Posterior cingulate gyrus (tissue), 11 donors: ENCODE measurements around the gene PDCD4.
"Not testable (repeated sequence)": the region's sequence is repeated elsewhere in the genome, so short reads cannot be mapped to it uniquely, and the experiment has no call there.

Experiments used
- DNase-seq, 10 donors: peaks; one replicate each; pipeline versions ENCODE4 v3.0.0 to v3.0.0-alpha.2; 2020 to 2021; ENCODE audit warnings: mixed read lengths in 3 of 10
- intact Hi-C: fragments of 100-400 bp; cut with DNase I; formaldehyde crosslinking; loops from one replicate; pipeline ENCODE4 v1.15.1; 2023

PDCD4 gene

GRCh38 chr10:110859206-110859972, 12.3 kb upstream of the PDCD4 start:
- DNase-seq, result peak in 1 of 10 donors; percentile 84
- intact Hi-C loops, result no loop called here

GRCh38 chr10:110859973-110860376, 11.8 kb upstream of the PDCD4 start:
- no peak for DNase-seq
- intact Hi-C loops, result no loop called here

GRCh38 chr10:110860576-110861241, 11.0 kb upstream of the PDCD4 start:
- DNase-seq, result no peak

GRCh38 chr10:110861476-110861875, 10.3 kb upstream of the PDCD4 start:
- intact Hi-C loops, result no loop called here
- DNase-seq, result no peak

More at GRCh38 chr10:110860576-110861241, 11.0 kb upstream of the PDCD4 start:
- intact Hi-C loops, result no loop called here

- intact Hi-C loops, result no loop called here
- DNase-seq, result no peak
These were observed 9.6 kb upstream of the PDCD4 start for GRCh38 chr10:110861930-110862649.

- intact Hi-C loops, result no loop called here
These were observed 8.8 kb upstream of the PDCD4 start for GRCh38 chr10:110862961-110863360.

GRCh38 chr10:110863361-110863760, 8.4 kb upstream of the PDCD4 start:
- no peak for DNase-seq
- intact Hi-C loops, result no loop called here

More at GRCh38 chr10:110862961-110863360, 8.8 kb upstream of the PDCD4 start:
- no peak for DNase-seq

GRCh38 chr10:110863956-110864355, 7.8 kb upstream of the PDCD4 start:
- intact Hi-C loops, result no loop called here
- DNase-seq, result no peak

- DNase-seq, result no peak
- intact Hi-C loops, result no loop called here
These were observed 7.0 kb upstream of the PDCD4 start for GRCh38 chr10:110864662-110865140.

- intact Hi-C loops, result no loop called here
- no peak for DNase-seq
These were observed 6.4 kb upstream of the PDCD4 start for GRCh38 chr10:110865186-110865808.

GRCh38 chr10:110865809-110866482, 5.8 kb upstream of the PDCD4 start:
- no peak for DNase-seq
- intact Hi-C loops, result no loop called here

- intact Hi-C loops, DNase-seq: not testable (repeated sequence)
These were observed 4.5 kb upstream of the PDCD4 start for GRCh38 chr10:110867011-110867806.

- intact Hi-C loops, result no loop called here
- no peak for DNase-seq
These were observed 3.8 kb upstream of the PDCD4 start for GRCh38 chr10:110867807-110868465.

GRCh38 chr10:110868981-110869380, 2.7 kb upstream of the PDCD4 start:
- intact Hi-C loops, result no loop called here
- DNase-seq, result no peak

GRCh38 chr10:110870823-110871297, 868 bp upstream of the PDCD4 start:
- peak in 1 of 10 donors; percentile 48 for DNase-seq
- intact Hi-C loops, result loop anchor here (5.0 kb wide), 3 partner anchors 49 to 124 kb away; no protein-coding TSS in a partner anchor

GRCh38 chr10:110872145-110872983, 636 bp downstream of the PDCD4 start:
- DNase-seq, result peak; percentile 39 to 92 (median 55)
- intact Hi-C loops, result loop anchor here (5.0 kb wide), 3 partner anchors 50 to 125 kb away; no protein-coding TSS in a partner anchor
